Endothelial cell of umbilical vein (primary cell): Measurements from ENCODE around the gene RAB38.

Experiments used
- CTCF ChIP-seq, 2 donors: IDR thresholded peaks; 1 replicate in 1 of 2; 2 replicates in 1 of 2; pipeline ENCODE4 v1.5.1; 2011; ENCODE audit warnings: low read length in 2 of 2, mild to moderate bottlenecking in 2 of 2, moderate library complexity in 2 of 2, control low read depth in 1 of 2, inconsistent platforms in 1 of 2, low read depth in 1 of 2; ENCODE audit not compliant: insufficient read depth in 1 of 2; ENCODE audit errors: extremely low read depth in 1 of 2
- EZH2 ChIP-seq: IDR thresholded peaks from 2 replicates; pipeline ENCODE4 v1.6.1; 2012; ENCODE audit warnings: borderline replicate concordance, low read depth, mild to moderate bottlenecking, moderate library complexity, low read length, inconsistent platforms; ENCODE audit not compliant: severe bottlenecking
- FOS ChIP-seq: IDR thresholded peaks from 2 replicates; pipeline ENCODE4 v1.6.1; 2011; ENCODE audit warnings: mild to moderate bottlenecking, low read length, moderate library complexity, borderline replicate concordance; ENCODE audit not compliant: insufficient read depth
- GATA2 ChIP-seq: IDR thresholded peaks from 2 replicates; pipeline ENCODE4 v1.7.0; 2011; ENCODE audit warnings: low read depth, mild to moderate bottlenecking, moderate library complexity, mixed read lengths, low read length; ENCODE audit not compliant: insufficient read length, insufficient read depth
- MAX ChIP-seq: IDR thresholded peaks from 2 replicates; pipeline ENCODE4 v1.6.1; 2011; ENCODE audit not compliant: insufficient read depth, insufficient read length
- MYC ChIP-seq: IDR thresholded peaks from one replicate; pipeline ENCODE4 v1.6.1; 2011; ENCODE audit warnings: mild to moderate bottlenecking, low read depth, low read length
- POLR2A ChIP-seq: IDR thresholded peaks from 2 replicates; pipeline ENCODE4 v1.6.1; 2012; ENCODE audit warnings: low read depth, mild to moderate bottlenecking, control low read depth, low read length
- POLR2AphosphoS5 ChIP-seq: IDR thresholded peaks from 2 replicates; pipeline ENCODE4 v1.6.1; 2012; ENCODE audit warnings: low read depth, mild to moderate bottlenecking, control low read depth, low read length, moderate library complexity; ENCODE audit not compliant: insufficient read depth

GRCh38 chr11:88064097-88064705, 111.0 kb downstream of the RAB38 start:
- TF ChIP-seq POLR2A (no peak), MYC (no peak), POLR2AphosphoS5 (no peak), CTCF (IDR thresholded peaks at IDR 0.05; ENCODE audit: extremely low read depth in 1 of 2, insufficient read depth in 1 of 2, low read depth in 1 of 2, low read length in 2 of 2) (no peak), EZH2 (no peak), MAX (no peak), GATA2 (no peak), FOS (no peak)
